SIG-M5 treated with dmso at 0.1 percent for 504 hours (cell line): ENCODE measurements around the gene PLXNA4.

Source experiments
- DNase-seq: peaks from one replicate; lab custom pipeline; 2025; ENCODE audit not compliant: unreplicated experiment; lab: John Stamatoyannopoulos, UW

PLXNA4 gene

DNA sequence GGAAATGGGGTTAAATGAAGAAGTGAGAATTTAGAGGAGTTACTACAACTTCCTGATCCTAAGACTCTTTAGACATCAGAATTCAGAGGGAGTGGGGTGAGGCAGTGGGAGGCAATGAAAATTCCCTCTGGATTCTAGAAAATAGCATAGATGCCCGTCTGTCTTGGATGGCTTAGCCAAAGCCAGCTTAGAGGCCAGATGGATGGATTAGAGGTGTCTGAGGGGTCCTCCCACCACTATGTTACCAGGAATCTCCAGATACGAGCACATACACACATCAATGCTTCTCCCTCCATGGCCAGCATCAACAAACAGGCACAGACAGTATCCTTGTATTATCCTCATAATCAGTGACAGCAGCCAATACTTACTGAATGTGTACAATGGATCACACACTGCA lies 418.1 kb downstream of the PLXNA4 start:
- no peak for DNase-seq

DNA sequence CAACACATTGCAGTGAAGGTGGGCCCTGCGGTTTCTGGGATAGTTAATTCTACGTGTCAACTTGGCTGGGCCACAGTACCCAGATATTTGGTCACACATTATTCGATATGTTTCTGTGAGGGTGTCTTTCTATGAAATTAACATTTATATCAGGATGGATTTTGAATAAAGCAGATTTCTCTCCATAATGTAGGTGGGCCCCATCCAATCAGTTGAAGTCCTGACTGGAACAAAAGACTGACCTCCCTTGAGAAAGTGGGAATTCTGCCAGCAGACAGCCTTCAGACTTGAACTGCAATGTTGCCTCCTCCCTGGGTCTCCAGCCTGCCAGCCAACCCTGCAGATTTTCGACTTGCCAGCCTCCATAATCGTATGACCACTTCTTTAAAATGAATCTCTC lies 420.6 kb downstream of the PLXNA4 start:
- no peak for DNase-seq

DNA sequence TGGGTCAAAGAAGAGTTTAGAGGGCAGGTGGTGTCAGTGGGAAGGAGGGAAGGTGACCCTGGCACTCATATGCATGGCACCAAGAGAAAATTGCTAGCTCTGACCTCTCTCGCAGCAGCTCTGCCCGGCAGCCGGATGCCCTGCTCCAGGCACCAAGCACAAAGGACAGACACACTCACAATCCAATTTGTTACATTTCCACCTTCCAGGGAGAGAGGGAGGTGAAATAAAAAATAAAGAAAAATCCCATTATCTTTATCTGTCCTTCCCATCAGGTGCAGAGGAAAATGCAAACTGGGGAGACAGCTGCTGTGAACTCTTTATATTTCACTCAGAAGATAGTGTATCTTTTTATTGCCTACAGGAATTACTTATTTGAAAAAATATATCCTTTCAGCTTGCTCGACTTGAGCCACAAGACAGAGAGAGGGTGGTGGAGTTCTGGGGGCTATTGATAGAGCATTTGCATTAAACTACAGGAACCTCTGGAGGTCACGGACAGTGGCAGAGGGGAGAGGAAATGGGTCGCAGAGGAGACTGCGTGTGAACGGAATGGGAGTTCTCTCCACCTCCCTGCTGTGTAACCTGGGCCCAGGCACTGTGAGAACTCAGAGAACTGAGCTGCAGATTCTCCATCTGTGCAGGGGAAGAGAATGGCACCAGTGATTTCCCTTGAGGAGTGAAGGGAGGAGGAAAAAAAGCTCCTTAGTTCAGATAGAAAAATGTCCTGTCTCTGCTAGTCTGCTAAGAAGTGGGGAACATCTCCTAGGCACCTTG lies 421.4 kb downstream of the PLXNA4 start:
- no peak for DNase-seq

DNA sequence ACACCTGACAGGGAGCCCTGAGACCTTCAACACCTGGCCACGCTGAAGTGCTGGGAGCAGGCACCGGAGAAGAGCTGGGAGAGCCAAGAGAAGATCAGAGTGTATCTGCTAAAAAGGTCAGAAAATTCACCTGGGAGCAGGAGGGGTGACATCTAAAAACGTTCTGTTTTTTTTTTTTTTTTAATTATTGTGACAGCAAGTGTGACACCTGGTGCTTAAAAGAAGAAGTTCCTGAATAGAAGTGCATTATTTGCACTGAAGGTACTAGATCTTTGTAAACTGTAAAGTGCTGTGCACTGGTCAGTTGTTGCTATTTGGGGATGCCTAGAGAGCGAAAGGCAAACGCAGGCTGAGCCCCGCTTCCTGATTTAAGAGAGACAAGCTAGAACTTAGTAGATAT lies 422.0 kb downstream of the PLXNA4 start:
- no peak for DNase-seq

DNA sequence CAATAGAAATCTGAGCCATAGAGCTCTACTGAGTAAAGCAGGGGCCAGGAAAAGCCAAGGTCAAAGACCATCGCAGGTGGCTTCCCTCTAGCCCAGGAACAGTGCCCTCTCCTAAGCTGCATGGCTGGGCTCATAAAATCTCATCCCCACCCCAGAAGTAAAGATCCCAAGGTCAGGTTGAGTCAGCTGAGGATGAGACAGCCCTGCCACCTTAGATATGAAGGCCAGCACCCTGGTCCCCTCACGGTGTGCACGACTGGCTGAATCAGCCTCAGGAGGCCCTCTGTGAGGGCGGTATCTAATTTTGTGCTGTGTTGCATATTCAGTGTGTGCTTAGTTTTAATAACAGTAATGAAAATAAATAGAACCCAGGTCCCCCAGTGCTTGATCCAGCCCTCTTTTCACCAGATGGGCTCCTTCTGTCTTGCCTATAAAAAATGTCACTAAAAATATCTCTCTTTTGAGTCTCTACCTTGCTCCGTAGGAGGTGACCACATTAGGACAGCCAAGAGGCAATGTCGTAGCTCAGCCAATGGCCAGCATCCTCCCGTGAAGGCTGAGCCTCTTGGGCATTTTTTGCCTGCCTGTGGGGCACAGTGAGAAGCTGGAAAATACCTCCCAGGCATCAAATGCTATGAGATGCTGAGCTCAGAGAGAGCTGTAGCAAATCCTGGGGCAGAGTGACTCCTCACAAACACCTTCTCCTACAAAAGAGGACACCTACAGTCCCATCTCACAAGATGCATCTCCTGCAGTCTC lies 424.0 kb downstream of the PLXNA4 start:
- no peak for DNase-seq

DNA sequence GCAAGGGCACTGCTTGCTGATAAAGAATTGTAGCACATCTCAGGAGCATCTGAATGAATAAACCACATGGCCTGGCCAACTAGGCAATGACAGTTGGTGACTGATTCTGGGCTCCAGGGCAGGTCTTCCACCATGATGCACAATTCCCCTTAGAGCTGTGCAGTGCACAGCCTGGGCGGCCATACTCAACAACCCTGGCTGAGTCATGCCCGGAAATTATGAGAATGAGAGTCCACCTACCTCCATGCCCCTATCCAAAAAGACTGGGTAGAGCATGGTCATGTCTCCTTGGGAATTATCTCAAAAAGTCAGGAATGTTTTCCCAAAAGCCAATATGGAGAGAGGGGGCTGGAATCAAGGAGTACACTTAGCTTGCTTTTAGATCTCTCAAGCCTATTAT lies 425.6 kb downstream of the PLXNA4 start:
- no peak for DNase-seq

DNA sequence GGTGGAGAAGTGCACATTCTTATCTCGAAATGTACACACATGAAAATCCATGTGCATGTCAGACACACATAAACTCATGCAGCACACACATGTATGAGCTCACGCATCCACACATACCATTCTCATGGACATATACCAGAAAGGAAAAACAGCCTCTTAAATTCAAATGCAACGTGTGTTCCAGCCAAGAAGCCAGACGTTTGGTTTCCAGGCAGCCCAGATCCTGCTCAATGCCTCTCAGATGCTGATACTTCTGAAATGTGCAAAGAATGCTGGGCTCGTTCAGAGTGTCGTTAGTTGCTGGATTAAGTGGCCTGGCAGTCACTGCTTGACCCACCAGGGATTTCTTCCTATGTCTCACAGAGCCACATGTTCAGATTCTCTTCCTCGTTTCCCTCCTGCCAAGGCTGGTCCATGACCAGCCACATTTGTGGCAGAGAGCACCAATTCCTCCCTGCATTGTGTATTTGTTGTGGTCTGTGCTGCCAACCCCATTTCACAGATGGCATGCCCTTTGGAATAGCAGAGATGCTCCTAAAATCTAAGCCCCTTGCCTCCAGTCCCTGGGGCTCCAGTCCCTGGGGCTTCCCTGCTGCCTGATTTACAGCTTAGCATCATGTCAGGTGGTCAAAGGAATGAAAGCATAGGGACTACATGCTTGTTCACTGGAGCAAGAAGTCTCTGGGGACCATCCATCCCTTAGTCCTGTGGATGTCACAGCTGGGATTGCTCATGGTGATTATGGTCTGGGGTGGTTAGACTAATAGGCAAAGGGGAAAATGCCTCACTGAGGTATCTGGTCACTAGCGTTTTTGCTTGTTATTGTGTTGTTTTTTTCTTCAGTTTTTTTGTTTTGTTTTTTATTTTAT lies 426.6 kb downstream of the PLXNA4 start:
- no peak for DNase-seq

DNA sequence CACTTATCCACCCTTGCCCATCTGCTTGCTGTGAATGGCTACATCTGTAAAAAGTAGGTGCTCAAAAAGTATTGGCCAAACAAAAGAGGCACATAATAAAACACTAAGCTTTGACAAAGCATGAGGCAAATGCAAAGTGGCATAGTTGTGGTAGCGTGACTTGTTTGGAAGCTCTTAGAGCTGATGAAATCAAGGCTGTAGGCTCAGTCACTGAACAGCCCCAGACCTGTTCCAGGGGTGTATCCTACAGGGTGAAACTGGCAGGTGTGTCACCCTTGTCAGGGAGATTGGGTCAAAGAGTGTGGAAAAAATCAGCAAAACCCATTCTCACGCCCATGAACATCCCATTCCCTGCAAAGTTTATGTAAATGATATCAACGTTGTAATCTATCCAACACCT lies 427.4 kb downstream of the PLXNA4 start:
- DNase-seq: no peak

DNA sequence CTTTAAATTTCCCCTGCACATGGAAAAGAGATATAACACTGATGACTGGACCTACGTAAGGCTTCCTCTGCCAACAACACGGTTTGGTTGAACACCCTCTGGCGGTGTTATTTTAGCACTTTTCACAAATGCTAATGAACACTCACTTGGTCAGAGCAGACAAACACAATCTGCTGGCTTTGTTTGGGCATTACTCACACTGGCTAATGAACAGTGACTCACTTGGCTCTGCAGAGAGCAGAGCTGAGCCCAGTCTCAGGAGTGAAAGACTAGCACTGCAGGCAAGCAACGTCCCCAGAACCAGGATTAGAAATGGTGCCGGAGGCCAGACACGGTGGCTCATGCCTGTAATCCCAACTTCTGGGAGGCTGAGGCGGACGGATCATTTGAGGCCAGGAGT lies 430.8 kb downstream of the PLXNA4 start:
- no peak for DNase-seq

DNA sequence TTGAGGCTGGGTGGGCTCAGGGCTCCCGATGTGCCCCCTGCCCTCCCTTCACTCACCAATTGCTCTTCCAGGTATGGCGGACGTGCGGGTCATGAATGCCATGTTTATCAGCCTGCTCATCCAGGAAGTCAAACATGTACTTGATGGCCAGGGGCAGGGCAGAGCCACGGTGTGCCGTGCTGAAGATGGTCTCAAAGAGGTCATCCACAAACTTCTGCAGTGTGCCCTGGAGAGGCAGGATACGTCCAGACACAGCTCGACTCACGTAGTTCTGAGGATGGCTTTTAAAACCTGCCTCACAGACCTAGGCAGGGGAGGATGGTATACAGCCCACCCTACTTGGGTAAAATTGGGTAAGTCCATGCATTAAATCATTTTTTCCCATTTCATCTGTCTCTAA lies 431.2 kb downstream of the PLXNA4 start:
- DNase-seq: no peak

DNA sequence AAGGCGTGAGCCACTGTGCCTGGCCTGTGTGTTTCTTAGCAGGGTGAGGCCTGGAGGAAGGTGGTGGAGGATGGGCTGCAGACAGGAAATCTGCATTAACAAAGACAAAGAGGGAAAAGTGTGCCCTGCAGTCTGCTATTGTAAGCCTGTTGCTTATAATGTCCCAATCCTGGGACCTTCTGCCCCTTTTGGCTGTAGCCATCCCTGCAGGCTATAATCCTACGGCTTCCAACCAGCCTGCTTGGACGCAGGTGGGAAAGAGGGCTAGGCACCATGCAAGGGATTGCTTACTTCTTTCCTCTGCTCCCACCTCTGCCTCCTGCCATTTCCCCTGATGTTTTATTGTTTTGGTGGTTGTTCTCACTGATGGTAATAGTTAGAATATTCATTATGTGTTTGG lies 434.3 kb downstream of the PLXNA4 start:
- DNase-seq: no peak

DNA sequence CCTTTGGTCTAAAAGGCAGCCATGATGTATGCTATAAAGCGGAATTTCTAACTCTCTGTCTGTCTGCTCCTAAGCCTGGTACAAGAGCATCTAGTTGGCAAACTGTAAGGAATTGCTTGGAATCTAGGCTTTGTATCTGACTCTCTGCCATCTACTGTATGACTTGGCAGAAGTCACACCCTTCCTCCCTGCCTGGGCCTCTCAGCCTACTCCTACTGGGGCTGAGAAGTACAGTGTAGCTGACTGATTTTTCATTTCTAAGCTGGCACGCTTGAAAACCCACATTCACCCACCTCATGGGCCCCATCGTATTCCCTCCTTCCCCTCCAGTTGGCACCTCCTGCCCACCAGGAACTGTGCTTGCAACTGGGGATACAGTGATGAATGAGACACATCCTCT lies 435.2 kb downstream of the PLXNA4 start:
- DNase-seq: no peak

DNA sequence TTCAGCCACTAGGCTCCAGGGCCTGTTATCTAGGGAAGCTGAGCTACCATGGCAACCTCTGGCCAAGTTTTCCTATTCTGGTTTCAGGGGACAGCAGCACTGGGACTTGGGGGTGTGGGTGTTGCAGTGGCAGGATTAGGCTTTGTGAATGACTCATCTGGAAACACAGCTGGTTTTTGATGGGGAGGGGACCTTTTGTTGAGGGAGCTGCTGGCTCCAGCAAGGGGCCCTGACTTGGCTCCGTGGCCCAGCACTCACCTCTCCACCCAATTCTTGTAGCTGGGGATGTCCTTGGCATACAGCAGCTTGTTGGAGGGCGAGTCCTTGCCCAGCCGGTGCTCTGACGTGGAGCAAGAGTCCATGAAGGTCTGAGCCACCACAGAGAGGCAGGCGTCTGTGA lies 435.9 kb downstream of the PLXNA4 start:
- DNase-seq: no peak

DNA sequence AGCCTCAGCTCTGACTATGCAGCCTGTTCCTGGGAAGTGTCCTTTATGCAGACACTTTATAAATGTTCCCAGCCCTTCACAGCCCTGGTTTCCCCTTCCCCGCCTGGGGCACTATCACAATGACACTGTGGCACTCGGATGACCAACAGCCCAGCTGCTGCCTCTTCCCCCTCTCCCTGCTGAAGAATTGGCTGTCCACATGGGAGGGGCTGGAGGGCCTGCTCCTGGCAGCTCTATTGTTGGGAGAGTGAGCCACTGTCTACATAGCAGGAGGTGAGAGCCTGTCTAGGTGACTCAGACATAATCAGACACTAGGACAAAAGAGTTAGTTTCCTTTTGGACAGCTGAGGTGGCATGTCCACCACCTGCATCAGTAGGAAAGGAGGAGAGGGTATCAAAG lies 437.5 kb downstream of the PLXNA4 start:
- no peak for DNase-seq

DNA sequence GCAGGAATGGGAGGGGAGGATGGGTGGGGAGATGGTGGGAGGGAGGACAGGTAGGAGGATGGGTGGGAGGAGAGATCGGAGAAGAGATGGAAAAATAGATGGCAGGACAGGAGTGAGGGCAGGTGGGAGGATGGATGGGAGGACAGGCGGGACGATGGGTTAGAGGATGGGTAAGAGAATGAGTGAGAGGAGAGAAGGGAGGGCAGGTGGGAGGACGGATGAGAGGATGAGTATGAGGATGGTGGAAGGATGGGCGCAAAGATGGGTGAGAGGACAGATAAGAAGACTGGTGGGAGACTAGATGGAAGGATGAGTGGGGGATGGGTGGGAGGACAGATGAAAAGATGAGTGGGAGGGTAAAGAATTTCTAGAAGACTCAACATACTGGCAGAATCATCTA lies 438.6 kb downstream of the PLXNA4 start:
- DNase-seq: no peak

DNA sequence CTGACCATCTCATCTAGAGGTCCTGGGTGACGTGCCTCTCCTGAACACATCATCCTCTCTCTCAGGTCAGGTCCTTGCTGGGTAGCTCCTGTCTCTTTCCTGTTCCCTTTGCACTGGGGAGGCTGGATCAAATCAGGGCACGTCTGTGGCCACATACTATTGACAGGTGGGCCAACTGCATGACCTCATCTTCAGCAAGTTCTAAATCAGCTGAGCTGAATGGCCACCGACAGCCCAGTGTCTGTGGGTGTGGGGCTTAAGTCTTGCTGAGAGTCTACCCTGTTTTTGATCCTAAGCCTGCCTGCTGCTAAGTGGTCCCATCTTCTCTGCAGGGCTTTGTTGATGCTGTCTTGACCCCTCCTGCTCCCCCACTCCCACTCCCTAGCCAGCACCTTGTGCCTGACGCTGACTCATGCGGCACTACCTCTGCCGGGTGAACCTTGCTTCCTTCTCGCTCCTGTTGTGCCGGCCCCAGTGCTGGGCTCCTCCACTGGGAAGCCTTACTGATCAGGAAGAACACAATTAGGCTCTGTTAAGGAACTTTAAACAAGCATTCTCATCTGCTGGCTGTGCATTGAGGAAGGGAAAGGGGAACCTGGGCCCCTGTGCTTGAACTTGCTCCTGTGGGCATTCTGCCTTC lies 440.4 kb downstream of the PLXNA4 start:
- DNase-seq: no peak

DNA sequence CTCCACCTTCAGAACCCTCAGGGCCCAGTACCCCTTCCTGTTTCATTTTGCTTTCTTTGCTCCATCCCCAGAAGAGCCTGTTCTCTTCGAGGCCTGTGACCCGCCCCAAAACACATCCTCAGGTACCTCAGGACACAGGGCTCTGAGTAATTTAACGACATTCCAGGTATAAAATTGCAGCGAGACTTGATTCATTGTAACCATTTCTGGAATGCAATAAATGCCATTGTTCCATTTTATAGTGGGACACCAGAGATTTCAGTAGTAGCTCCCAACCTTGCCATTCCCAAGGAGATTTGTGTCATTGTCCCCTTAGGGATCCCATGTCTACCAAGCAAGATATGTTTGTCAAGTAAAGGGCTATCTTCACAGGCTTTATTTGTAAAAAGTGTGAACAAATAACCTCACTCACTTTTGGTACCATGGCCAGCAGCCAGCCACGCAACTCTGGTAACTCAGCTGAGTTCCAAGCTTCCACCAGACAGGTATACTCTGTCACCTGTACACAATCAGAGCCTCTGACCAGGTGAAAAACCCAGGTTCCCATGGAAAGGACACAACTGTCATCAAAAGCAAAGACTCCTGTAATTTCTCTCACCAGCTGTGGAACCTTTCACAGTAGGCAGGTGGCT lies 441.3 kb downstream of the PLXNA4 start:
- DNase-seq: no peak

DNA sequence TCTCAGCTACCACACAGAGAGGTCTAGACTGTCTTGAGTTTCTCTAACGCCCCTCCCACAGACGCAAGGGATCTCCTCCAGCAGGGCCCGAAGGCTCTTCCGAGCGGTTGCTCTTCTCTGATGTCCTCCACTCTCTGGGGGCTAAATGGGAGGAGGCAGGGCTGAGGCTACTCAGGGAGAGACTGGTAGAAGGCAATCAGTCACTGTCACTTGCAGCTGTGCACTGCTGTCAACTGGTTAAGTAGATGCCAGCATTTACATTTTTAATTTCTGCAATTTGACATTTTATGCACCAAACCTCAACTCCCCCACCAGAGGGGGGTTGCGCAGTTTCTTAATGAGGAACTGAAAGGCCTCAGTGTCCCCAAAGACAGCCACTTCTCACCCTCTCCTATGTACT lies 442.8 kb downstream of the PLXNA4 start:
- DNase-seq: no peak

DNA sequence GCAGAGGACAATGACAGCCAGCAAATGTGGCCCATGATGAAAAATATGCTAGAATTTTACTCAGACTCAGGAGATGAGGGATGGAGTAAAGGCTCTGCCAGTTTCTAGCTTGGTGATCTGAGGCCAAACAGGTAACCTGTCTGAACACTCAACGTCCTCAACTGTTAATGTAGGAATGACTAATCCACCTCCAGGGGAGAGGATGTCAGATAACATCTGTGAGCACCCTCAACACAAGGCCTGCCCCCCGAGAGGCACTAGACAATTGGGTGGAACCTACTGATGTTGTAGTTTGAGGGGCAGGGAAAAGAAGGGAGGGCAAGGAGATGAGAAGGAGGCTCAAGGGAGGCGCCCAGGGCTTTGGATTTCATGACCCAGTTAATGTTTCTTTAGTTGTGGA lies 445.1 kb downstream of the PLXNA4 start:
- DNase-seq: no peak

DNA sequence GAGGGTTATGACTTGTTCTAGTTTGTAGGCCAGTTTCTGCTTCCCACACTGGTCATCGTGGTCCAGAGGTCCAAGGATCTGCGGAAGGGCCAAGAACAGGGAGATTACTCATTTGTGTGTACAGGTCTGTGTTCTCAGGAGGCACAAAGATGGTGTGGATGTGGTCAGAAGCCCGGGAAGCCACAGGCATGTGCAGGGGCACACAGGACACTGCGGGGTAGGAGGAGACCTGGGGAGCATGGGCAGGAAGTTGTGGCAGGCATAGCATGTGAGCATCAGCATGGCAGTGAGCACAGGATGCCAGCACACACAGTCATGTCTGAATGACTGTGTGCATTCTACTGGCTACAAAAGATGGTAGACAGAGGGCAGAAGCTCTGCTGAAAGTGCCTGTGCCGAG lies 445.8 kb downstream of the PLXNA4 start:
- no peak for DNase-seq
